K562 (cell line): ENCODE results near the gene SERTAD2. TPM values are rescaled to one million over a fixed set of nuclear protein-coding genes. Genes with fewer than 3 reads are reported as not detected.

Source experiments
- ELF1 ChIP-seq: fragments of 200-800 bp; sonication (Bioruptor generic); IDR thresholded peaks from 2 replicates; pipeline ENCODE4 v1.6.1; 2016; ENCODE audit warnings: missing genetic modification characterization, missing compliant biosample characterization
- GABPA ChIP-seq: fragments of 200-800 bp; sonication (Bioruptor generic); conservative IDR thresholded peaks from 2 replicates; pipeline ENCODE4 v1.6.1; 2016; ENCODE audit warnings: low read depth, missing genetic modification characterization, missing compliant biosample characterization
- GATAD2A ChIP-seq: fragments of 450-650 bp; IDR thresholded peaks from 2 replicates; pipeline ENCODE4 v1.6.1; 2017
- HDAC2 ChIP-seq: fragments of 450-650 bp; IDR thresholded peaks from 2 replicates; pipeline ENCODE4 v1.6.1; 2016; ENCODE audit warnings: mild to moderate bottlenecking
- HMGN3 ChIP-seq: IDR thresholded peaks from 2 replicates; pipeline ENCODE4 v1.6.1; 2011; ENCODE audit warnings: borderline replicate concordance, low read depth, mild to moderate bottlenecking, mixed read lengths, low read length; ENCODE audit not compliant: insufficient read length; ENCODE audit errors: extremely low read depth
- KAT8 ChIP-seq: fragments of 450-650 bp; IDR thresholded peaks from 2 replicates; pipeline ENCODE4 v1.6.1; 2016; ENCODE audit warnings: low read depth, mild to moderate bottlenecking
- LEF1 ChIP-seq: fragments of 450-650 bp; IDR thresholded peaks from 2 replicates; pipeline ENCODE4 v1.6.1; 2016; ENCODE audit warnings: mild to moderate bottlenecking
- POLR2H ChIP-seq: IDR thresholded peaks from 2 replicates; pipeline ENCODE4 v1.6.1; 2016; ENCODE audit warnings: missing genetic modification characterization, low read depth, mild to moderate bottlenecking, control low read depth, missing compliant biosample characterization, moderate library complexity
- RCOR1 ChIP-seq, 2 experiments: IDR thresholded peaks; 2 replicates each; pipeline ENCODE4 v1.6.1; 2012; ENCODE audit warnings: low read depth in 2 of 2, low read length in 2 of 2, borderline replicate concordance in 1 of 2, improper control_type of control experiment in 1 of 2
- SIN3B ChIP-seq: fragments of 450-650 bp; IDR thresholded peaks from 2 replicates; pipeline ENCODE4 v1.6.1; 2017; ENCODE audit warnings: low read depth, mild to moderate bottlenecking, moderate library complexity
- SP1 ChIP-seq: sonication (generic); formaldehyde crosslinking; IDR thresholded peaks from 2 replicates; pipeline ENCODE4 v1.8.1; 2022; ENCODE audit warnings: mild to moderate bottlenecking, missing genetic modification reagents
- ZNF79 ChIP-seq: fragments of 250-450 bp; sonication (Bioruptor Pico); IDR thresholded peaks from 2 replicates; pipeline ENCODE4 v1.4.0; 2020; ENCODE audit warnings: low read depth, mild to moderate bottlenecking, moderate library complexity
- polyA plus RNA-seq, 8 experiments: library from polyadenylated mRNA; depleted of rRNA in 4 of 8; stranded (reverse) in 5 of 8; unstranded in 3 of 8; fragments of >200 nt; fragmentation: Nextera tagmentation in 2 of 8; fragmentation: Illumina TruSeq in 1 of 8; extraction: Ambion mirVana in 2 of 8; extraction: Trizol in 1 of 8; gene quantifications; 2 replicates each; pipeline versions ENCODE4 v1.2.1 to v1.2.3, GENCODE V29; 2011 to 2014; ENCODE audit warnings: inconsistent platforms in 1 of 8, missing spikeins in 1 of 8
- total RNA-seq, 7 experiments: library from RNA; depleted of rRNA in 6 of 7; stranded (reverse); fragments of >200 nt in 6 of 7; fragmentation: Illumina TruSeq in 2 of 7; extraction: Trizol in 2 of 7; gene quantifications; 2 replicates each; pipeline versions ENCODE4 v1.2.1 to v1.2.3, GENCODE V29; 2011 to 2021; ENCODE audit warnings: low replicate concordance in 1 of 7
- TF ChIP-seq, protein P1 (sequence below): fragments of 450-650 bp; formaldehyde crosslinking; IDR thresholded peaks from 2 replicates; pipeline ENCODE4 v1.4.0; 2022; ENCODE audit warnings: mild to moderate bottlenecking, moderate library complexity
- TF ChIP-seq, protein P2 (sequence below): fragments of 450-650 bp; IDR thresholded peaks from 2 replicates; pipeline ENCODE4 v1.6.1; 2016; ENCODE audit warnings: low read depth, mild to moderate bottlenecking, moderate library complexity
- TF ChIP-seq, protein P3 (sequence below), 2 experiments: IDR thresholded peaks; 2 replicates each; pipeline ENCODE4 v1.6.1; 2011; ENCODE audit warnings: borderline replicate concordance in 1 of 2, control low read depth in 1 of 2, low read depth in 1 of 2, low read length in 1 of 2, mild to moderate bottlenecking in 1 of 2, mixed read lengths in 1 of 2, moderate library complexity in 1 of 2; ENCODE audit not compliant: insufficient read depth in 1 of 2, insufficient read length in 1 of 2, poor library complexity in 1 of 2, severe bottlenecking in 1 of 2; ENCODE audit errors: extremely low read depth in 1 of 2
- TF ChIP-seq, protein P4 (sequence below), 2 experiments: fragments of 450-650 bp; formaldehyde crosslinking in 1 of 2; IDR thresholded peaks; 2 replicates each; pipeline versions ENCODE4 v1.4.0 to v1.6.1; 2014 to 2020; ENCODE audit warnings: mild to moderate bottlenecking in 2 of 2, borderline replicate concordance in 1 of 2, low read depth in 1 of 2

SERTAD2 gene
- total and polyA plus RNA-seq, 9 of the 15 experiments (the other 6 are each of a cell fraction or from before 2014, with no cell fraction given) = 3.0 to 12.5 (median 6.1) TPM

DNA sequence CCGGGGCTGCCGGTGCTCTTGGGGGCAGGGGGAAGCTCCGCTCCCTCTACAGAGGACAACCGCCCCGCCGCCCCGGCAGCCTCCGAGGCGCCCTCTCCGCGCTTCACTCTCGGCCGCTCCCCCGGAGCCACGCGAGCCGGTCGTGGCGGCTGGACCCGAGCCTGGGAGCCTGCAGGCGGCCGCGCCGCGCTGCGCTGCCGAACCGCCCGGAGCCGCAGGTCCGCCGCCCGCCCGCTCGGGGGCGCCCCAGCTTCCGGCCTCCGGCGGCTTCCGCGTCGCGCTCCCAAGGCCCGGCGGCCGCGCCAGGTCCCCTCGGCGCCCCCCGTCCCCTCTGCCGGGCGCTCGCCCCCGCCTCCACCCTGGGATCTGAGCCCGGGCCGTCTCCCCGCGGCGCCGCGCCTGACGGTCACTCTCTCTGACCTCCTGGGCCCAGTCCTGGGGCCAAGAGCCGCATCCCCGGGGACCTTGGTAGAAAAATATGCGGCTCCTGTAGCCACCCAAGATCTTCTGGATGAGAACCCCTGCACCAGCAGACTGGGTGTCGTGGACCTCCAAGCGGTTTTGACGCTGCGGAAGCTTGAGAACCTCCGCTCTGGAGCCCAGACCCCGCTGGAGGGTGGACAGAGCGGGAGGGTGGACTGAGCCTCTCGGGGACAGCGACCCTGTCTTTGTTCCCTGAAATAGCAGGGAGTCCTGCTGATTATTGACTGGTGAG, 44.3 kb downstream of the SERTAD2 start (continued):
- 0 out of 4 replicates have a peak, but pooled peaks of 1 of the 2 experiments have one; percentile 37 for TF ChIP-seq RCOR1 (IDR thresholded peaks at IDR 0.05; ENCODE audit: borderline replicate concordance in 1 of 2, low read depth in 2 of 2, low read length in 2 of 2)
- no peak for TF ChIP-seq ZNF79 (CRISPR knock-in tag)
- TF ChIP-seq KAT8 = no peak
- no peak for TF ChIP-seq LEF1
- peak; percentile 93 for TF ChIP-seq GABPA (tag)
- no peak for TF ChIP-seq GATAD2A
- TF ChIP-seq, protein P1, sequence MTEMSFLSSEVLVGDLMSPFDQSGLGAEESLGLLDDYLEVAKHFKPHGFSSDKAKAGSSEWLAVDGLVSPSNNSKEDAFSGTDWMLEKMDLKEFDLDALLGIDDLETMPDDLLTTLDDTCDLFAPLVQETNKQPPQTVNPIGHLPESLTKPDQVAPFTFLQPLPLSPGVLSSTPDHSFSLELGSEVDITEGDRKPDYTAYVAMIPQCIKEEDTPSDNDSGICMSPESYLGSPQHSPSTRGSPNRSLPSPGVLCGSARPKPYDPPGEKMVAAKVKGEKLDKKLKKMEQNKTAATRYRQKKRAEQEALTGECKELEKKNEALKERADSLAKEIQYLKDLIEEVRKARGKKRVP (CRISPR knock-in tag) = no peak
- TF ChIP-seq, protein P2, sequence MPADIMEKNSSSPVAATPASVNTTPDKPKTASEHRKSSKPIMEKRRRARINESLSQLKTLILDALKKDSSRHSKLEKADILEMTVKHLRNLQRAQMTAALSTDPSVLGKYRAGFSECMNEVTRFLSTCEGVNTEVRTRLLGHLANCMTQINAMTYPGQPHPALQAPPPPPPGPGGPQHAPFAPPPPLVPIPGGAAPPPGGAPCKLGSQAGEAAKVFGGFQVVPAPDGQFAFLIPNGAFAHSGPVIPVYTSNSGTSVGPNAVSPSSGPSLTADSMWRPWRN = no peak
- TF ChIP-seq, protein P3, sequence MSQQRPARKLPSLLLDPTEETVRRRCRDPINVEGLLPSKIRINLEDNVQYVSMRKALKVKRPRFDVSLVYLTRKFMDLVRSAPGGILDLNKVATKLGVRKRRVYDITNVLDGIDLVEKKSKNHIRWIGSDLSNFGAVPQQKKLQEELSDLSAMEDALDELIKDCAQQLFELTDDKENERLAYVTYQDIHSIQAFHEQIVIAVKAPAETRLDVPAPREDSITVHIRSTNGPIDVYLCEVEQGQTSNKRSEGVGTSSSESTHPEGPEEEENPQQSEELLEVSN (IDR thresholded peaks at IDR 0.05; ENCODE audit: borderline replicate concordance in 1 of 2, extremely low read depth in 1 of 2, insufficient read depth in 1 of 2, insufficient read length in 1 of 2, low read depth in 1 of 2, low read length in 1 of 2, poor library complexity in 1 of 2, severe bottlenecking in 1 of 2) = peak; percentile 37 to 87
- TF ChIP-seq POLR2H (tag) = 0 out of 2 replicates have a peak, but pooled peaks have one; percentile 68
- TF ChIP-seq SP1 (CRISPR knock-in tag) = no peak
- no peak for TF ChIP-seq HDAC2
- TF ChIP-seq, protein P4, sequence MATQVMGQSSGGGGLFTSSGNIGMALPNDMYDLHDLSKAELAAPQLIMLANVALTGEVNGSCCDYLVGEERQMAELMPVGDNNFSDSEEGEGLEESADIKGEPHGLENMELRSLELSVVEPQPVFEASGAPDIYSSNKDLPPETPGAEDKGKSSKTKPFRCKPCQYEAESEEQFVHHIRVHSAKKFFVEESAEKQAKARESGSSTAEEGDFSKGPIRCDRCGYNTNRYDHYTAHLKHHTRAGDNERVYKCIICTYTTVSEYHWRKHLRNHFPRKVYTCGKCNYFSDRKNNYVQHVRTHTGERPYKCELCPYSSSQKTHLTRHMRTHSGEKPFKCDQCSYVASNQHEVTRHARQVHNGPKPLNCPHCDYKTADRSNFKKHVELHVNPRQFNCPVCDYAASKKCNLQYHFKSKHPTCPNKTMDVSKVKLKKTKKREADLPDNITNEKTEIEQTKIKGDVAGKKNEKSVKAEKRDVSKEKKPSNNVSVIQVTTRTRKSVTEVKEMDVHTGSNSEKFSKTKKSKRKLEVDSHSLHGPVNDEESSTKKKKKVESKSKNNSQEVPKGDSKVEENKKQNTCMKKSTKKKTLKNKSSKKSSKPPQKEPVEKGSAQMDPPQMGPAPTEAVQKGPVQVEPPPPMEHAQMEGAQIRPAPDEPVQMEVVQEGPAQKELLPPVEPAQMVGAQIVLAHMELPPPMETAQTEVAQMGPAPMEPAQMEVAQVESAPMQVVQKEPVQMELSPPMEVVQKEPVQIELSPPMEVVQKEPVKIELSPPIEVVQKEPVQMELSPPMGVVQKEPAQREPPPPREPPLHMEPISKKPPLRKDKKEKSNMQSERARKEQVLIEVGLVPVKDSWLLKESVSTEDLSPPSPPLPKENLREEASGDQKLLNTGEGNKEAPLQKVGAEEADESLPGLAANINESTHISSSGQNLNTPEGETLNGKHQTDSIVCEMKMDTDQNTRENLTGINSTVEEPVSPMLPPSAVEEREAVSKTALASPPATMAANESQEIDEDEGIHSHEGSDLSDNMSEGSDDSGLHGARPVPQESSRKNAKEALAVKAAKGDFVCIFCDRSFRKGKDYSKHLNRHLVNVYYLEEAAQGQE (IDR thresholded peaks at IDR 0.05; ENCODE audit: borderline replicate concordance) = peak; percentile 15; the same call in 1 of the 2 replicates
- TF ChIP-seq, protein P4 (CRISPR knock-in tag; IDR thresholded peaks at IDR 0.05; ENCODE audit: low read depth) = no peak; the same call in 1 of the 2 replicates
- peak; percentile 61 for TF ChIP-seq HMGN3
- peak; percentile 46; the same call in 1 of the 2 replicates for TF ChIP-seq SIN3B
- TF ChIP-seq ELF1 (tag) = peak; percentile 95
